SK-N-SH treated with all-trans-retinoic acid at 6 μM for 48 hours (cell line): ENCODE data around the gene C12orf42.

Experiments
- ATAC-seq: fragments of 200-7000 bp; cut with Tn5 transposase; 3 replicates; pipeline ENCODE4 v1.9.1; 2020; ENCODE audit warnings: mild to moderate bottlenecking, moderate library complexity
- ARNTL ChIP-seq: fragments of 450-650 bp; formaldehyde crosslinking; IDR thresholded peaks from 2 replicates; pipeline ENCODE4 v1.5.0; 2020; ENCODE audit warnings: low read depth, mild to moderate bottlenecking, moderate library complexity, borderline replicate concordance
- BACH2 ChIP-seq: fragments of 250-450 bp; sonication (Bioruptor Pico); IDR thresholded peaks from 2 replicates; pipeline ENCODE4 v1.9.0; 2021; ENCODE audit warnings: mild to moderate bottlenecking, borderline replicate concordance
- CSDC2 ChIP-seq: fragments of 250-450 bp; sonication (Bioruptor Pico); IDR thresholded peaks from 2 replicates; pipeline ENCODE4 v1.5.0; 2020; ENCODE audit warnings: mild to moderate bottlenecking, moderate library complexity
- CSRNP3 ChIP-seq: fragments of 250-450 bp; sonication (Bioruptor Pico); IDR thresholded peaks from 2 replicates; pipeline ENCODE4 v1.5.1; 2021; ENCODE audit warnings: mild to moderate bottlenecking, moderate library complexity
- GLIS3 ChIP-seq: fragments of 250-450 bp; sonication (Bioruptor Pico); IDR thresholded peaks from 2 replicates; pipeline ENCODE4 v1.5.0; 2020; ENCODE audit warnings: mild to moderate bottlenecking, moderate library complexity
- ISL1 ChIP-seq: fragments of 250-450 bp; sonication (Bioruptor Pico); IDR thresholded peaks from 2 replicates; pipeline ENCODE4 v2.1.2; 2022; ENCODE audit warnings: mild to moderate bottlenecking, moderate library complexity
- OSR1 ChIP-seq: fragments of 250-450 bp; sonication (Bioruptor Pico); IDR thresholded peaks from 2 replicates; pipeline ENCODE4 v1.8.0; 2022; ENCODE audit warnings: moderate library complexity, mild to moderate bottlenecking, inconsistent platforms
- PATZ1 ChIP-seq: fragments of 250-450 bp; sonication (Bioruptor Pico); IDR thresholded peaks from 2 replicates; pipeline ENCODE4 v1.8.0; 2020; ENCODE audit warnings: mild to moderate bottlenecking, moderate library complexity, borderline replicate concordance
- PPARA ChIP-seq: fragments of 250-450 bp; sonication (Bioruptor Pico); IDR thresholded peaks from 2 replicates; pipeline ENCODE4 v1.5.0; 2020; ENCODE audit warnings: mild to moderate bottlenecking, borderline replicate concordance
- RARB ChIP-seq: fragments of 250-450 bp; sonication (Bioruptor Pico); IDR thresholded peaks from 2 replicates; pipeline ENCODE4 v1.8.0; 2021; ENCODE audit warnings: mild to moderate bottlenecking, moderate library complexity
- SNAI2 ChIP-seq: fragments of 250-450 bp; sonication (Bioruptor Pico); IDR thresholded peaks from 2 replicates; pipeline ENCODE4 v1.5.0; 2020; ENCODE audit warnings: mild to moderate bottlenecking, moderate library complexity
- TCF4 ChIP-seq: fragments of 250-450 bp; sonication (Bioruptor Pico); IDR thresholded peaks from 2 replicates; pipeline ENCODE4 v1.8.0; 2021; ENCODE audit warnings: mild to moderate bottlenecking, moderate library complexity, borderline replicate concordance
- TOX ChIP-seq: fragments of 250-450 bp; sonication (Bioruptor Pico); IDR thresholded peaks from 2 replicates; pipeline ENCODE4 v1.8.0; 2021; ENCODE audit warnings: mild to moderate bottlenecking, moderate library complexity, borderline replicate concordance
- TSHZ2 ChIP-seq: fragments of 250-450 bp; sonication (Bioruptor Pico); IDR thresholded peaks from 2 replicates; pipeline ENCODE4 v1.5.0; 2020; ENCODE audit warnings: mild to moderate bottlenecking, moderate library complexity
- ZC3H10 ChIP-seq: fragments of 250-450 bp; sonication (Bioruptor Pico); IDR thresholded peaks from 2 replicates; pipeline ENCODE4 v1.5.1; 2021; ENCODE audit warnings: mild to moderate bottlenecking, moderate library complexity
- ZFP3 ChIP-seq: fragments of 250-450 bp; sonication (Bioruptor Pico); IDR thresholded peaks from 2 replicates; pipeline ENCODE4 v1.5.0; 2020; ENCODE audit warnings: mild to moderate bottlenecking, moderate library complexity
- ZFP30 ChIP-seq: fragments of 450-650 bp; formaldehyde crosslinking; IDR thresholded peaks from 2 replicates; pipeline ENCODE4 v1.5.0; 2022; ENCODE audit warnings: mild to moderate bottlenecking, moderate library complexity
- ZNF565 ChIP-seq: fragments of 450-650 bp; formaldehyde crosslinking; conservative IDR thresholded peaks from 2 replicates; pipeline ENCODE4 v1.5.0; 2020; ENCODE audit warnings: low read depth, mild to moderate bottlenecking, moderate library complexity
- TF ChIP-seq, protein P1 (sequence below): fragments of 250-450 bp; sonication (Bioruptor Pico); IDR thresholded peaks from 2 replicates; pipeline ENCODE4 v1.5.1; 2020; ENCODE audit warnings: low read depth, mild to moderate bottlenecking, moderate library complexity
- TF ChIP-seq, protein P2 (sequence below): fragments of 250-450 bp; sonication (Bioruptor Pico); IDR thresholded peaks from 2 replicates; pipeline ENCODE4 v1.8.0; 2021; ENCODE audit warnings: low read depth, mild to moderate bottlenecking, moderate library complexity, borderline replicate concordance

Gene C12orf42

DNA sequence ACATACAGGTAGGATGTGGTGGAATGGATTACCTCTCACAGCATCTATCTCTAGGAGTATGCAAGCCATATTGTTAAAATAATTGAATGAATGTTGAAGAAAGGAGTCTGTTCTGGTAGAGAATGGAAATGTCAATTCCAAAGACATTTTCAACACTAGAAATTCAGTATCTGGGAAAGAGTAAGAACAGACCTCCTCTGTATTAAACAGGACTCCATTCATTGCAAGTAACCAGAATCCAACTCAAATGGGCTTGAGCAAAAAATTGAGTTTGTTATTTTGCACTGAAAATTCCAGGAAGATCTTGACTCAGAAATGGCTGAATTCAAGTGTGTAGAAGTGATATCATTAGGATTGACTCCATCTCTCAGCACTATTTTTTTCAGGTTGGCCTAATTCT lies 168.1 kb downstream of the C12orf42 start:
- TF ChIP-seq ISL1 (no peak), CSDC2 (CRISPR knock-in tag) (no peak), ZNF565 (CRISPR knock-in tag) (no peak)
- no peak for ATAC-seq

GRCh38 chr12:103326190-103326589 lies 169.6 kb downstream of the C12orf42 start:
- TF ChIP-seq ZC3H10 (CRISPR knock-in tag) (no peak), CSDC2 (CRISPR knock-in tag) (no peak), PPARA (CRISPR knock-in tag) (no peak), TSHZ2 (CRISPR knock-in tag) (no peak), ISL1 (no peak), ZFP30 (CRISPR knock-in tag) (no peak)
- ATAC-seq = no peak

DNA sequence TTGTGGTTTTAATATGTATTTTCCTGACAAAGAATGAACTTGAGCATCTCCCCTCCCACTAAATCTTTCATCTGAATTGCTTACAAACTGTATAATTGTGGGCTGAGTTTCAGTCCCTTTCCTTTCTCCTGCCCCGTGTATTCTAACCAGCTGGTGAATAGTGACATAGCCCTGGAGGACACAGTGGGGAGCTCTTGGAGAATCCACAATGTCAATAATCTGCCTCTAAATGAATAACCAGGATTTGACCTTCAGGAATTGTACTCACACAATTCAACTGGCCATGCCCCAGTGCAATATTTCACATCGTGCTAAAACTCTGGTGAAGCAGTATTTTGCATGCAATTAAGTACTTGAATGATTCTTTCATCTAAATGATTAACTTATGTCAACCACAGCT lies 177.2 kb downstream of the C12orf42 start:
- ATAC-seq = no peak
- TF ChIP-seq ZNF565 (CRISPR knock-in tag) = no peak
- TF ChIP-seq, protein P1, sequence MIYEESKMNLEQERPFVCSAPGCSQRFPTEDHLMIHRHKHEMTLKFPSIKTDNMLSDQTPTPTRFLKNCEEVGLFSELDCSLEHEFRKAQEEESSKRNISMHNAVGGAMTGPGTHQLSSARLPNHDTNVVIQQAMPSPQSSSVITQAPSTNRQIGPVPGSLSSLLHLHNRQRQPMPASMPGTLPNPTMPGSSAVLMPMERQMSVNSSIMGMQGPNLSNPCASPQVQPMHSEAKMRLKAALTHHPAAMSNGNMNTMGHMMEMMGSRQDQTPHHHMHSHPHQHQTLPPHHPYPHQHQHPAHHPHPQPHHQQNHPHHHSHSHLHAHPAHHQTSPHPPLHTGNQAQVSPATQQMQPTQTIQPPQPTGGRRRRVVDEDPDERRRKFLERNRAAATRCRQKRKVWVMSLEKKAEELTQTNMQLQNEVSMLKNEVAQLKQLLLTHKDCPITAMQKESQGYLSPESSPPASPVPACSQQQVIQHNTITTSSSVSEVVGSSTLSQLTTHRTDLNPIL (CRISPR knock-in tag) = no peak
- TF ChIP-seq ZFP30 (CRISPR knock-in tag) = no peak
- TF ChIP-seq PATZ1 = no peak
- TF ChIP-seq, protein P2, sequence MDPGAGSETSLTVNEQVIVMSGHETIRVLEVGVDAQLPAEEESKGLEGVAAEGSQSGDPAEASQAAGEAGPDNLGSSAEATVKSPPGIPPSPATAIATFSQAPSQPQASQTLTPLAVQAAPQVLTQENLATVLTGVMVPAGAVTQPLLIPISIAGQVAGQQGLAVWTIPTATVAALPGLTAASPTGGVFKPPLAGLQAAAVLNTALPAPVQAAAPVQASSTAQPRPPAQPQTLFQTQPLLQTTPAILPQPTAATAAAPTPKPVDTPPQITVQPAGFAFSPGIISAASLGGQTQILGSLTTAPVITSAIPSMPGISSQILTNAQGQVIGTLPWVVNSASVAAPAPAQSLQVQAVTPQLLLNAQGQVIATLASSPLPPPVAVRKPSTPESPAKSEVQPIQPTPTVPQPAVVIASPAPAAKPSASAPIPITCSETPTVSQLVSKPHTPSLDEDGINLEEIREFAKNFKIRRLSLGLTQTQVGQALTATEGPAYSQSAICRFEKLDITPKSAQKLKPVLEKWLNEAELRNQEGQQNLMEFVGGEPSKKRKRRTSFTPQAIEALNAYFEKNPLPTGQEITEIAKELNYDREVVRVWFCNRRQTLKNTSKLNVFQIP = no peak
- TF ChIP-seq CSRNP3 (CRISPR knock-in tag) = no peak
- no peak for TF ChIP-seq TCF4 (CRISPR knock-in tag)
- no peak for TF ChIP-seq ZFP3
- no peak for TF ChIP-seq OSR1 (CRISPR knock-in tag)
- no peak for TF ChIP-seq TOX (CRISPR knock-in tag)
- no peak for TF ChIP-seq CSDC2 (CRISPR knock-in tag)
- TF ChIP-seq ZC3H10 (CRISPR knock-in tag) = no peak

GRCh38 chr12:103317220-103317619 lies 178.5 kb downstream of the C12orf42 start:
- ATAC-seq = no peak
- no peak for TF ChIP-seq BACH2 (CRISPR knock-in tag)
- TF ChIP-seq, protein P2 = no peak
- no peak for TF ChIP-seq OSR1 (CRISPR knock-in tag)
- TF ChIP-seq ZNF565 (CRISPR knock-in tag) = no peak
- no peak for TF ChIP-seq SNAI2 (CRISPR knock-in tag)
- TF ChIP-seq RARB (CRISPR knock-in tag) = no peak
- no peak for TF ChIP-seq ARNTL (CRISPR knock-in tag)
- no peak for TF ChIP-seq TCF4 (CRISPR knock-in tag)
- no peak for TF ChIP-seq TOX (CRISPR knock-in tag)
- TF ChIP-seq GLIS3 = no peak
- TF ChIP-seq, all 23 proteins: peak for 0
